Left lung (tissue), 10 donors: Measurements from ENCODE around the gene MANF. TPM values are rescaled to one million over a fixed set of nuclear protein-coding genes. Genes with fewer than 3 reads are reported as not detected.
"Not testable (repeated sequence)": the region's sequence is repeated elsewhere in the genome, so short reads cannot be mapped to it uniquely, and the experiment has no call there.

Experiments used
- ATAC-seq: fragments of 200-7000 bp; cut with Tn5 transposase; one replicate; pipeline ENCODE4 v1.9.1; 2020; ENCODE audit warnings: moderate library complexity
- DNase-seq, 4 donors: peaks; one replicate each; pipeline ENCODE4 v3.0.0-alpha.2; 2013 to 2020
- H3K27ac ChIP-seq, 2 donors: fragments of 200-600 bp; sonication (generic) in 1 of 2; one replicate each; pipeline versions ENCODE4 v1.5.0 to v1.8.0; 2020 to 2021
- H3K27me3 ChIP-seq, 2 donors: fragments of 200-600 bp; sonication (generic) in 1 of 2; one replicate each; pipeline versions ENCODE4 v1.5.0 to v1.8.0; 2020 to 2021
- H3K36me3 ChIP-seq, 2 donors: fragments of 200-600 bp; sonication (generic) in 1 of 2; one replicate each; pipeline versions ENCODE4 v1.5.0 to v1.8.0; 2020 to 2021
- H3K4me1 ChIP-seq, 2 donors: fragments of 200-600 bp; one replicate each; pipeline ENCODE4 v1.8.0; 2021
- H3K4me3 ChIP-seq, 2 donors: fragments of 200-600 bp; sonication (generic) in 1 of 2; one replicate each; pipeline versions ENCODE4 v1.5.0 to v1.8.0; 2020 to 2021; ENCODE audit warnings: mild to moderate bottlenecking in 1 of 2
- H3K9me3 ChIP-seq, 2 donors: fragments of 200-600 bp; sonication (generic) in 1 of 2; one replicate each; pipeline versions ENCODE4 v1.5.0 to v1.8.0; 2020 to 2021
- intact Hi-C, 2 donors: fragments of 100-400 bp; cut with DNase I; formaldehyde crosslinking; loops; one replicate each; pipeline versions ENCODE4 v1.11.2 to v1.14.2; 2022
- polyA plus RNA-seq, 6 donors: library from polyadenylated mRNA; unstranded; fragments of 120-200 nt; gene quantifications; one replicate each; pipeline ENCODE4 v1.2.1, GENCODE V29; 2013; ENCODE audit not compliant: insufficient read length in 6 of 6
- total RNA-seq, 2 donors: library from RNA; stranded (reverse); fragmentation: NEBNext Ultra II Directional; extraction: Animal tissue kit (Norgen Biotek cat#: 25700); gene quantifications; one replicate each; pipeline ENCODE4 v1.2.1, GENCODE V29; 2021
- TF ChIP-seq, protein P1 (sequence below), 2 donors: fragments of 200-600 bp; sonication (generic) in 1 of 2; IDR thresholded peaks; one replicate each; pipeline versions ENCODE4 v1.5.0 to v1.8.0; 2021; ENCODE audit warnings: antibody characterized with exemption in 2 of 2
- donor health status: DM: no; HTN: yes; CAD: no.
- donor health status: DM: no; HTN: no; CAD: no.

MANF gene
- total and polyA plus RNA-seq, 8 donors, result 87.7 to 187 (median 99.3) TPM

DNA sequence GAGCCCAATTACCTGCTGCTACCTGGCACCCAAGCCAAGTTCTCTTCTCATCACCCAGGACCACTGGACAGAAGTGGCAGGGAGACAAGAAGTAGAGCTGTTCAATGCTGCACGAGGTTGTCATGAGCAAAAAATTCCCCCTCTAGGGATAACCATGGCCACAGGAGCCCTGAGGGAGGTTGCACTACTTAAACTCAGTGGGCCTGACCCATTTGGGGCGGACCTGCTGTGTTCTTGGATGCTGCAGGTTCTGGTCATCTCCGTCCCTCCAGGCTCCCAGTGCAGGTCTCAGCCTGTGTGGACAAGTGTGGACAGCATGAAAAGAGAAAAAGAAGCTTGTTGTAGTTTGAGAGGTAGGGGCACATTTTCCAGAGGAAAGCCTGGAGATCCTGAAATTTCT, 26.1 kb upstream of the MANF start:
- TF ChIP-seq, protein P1, sequence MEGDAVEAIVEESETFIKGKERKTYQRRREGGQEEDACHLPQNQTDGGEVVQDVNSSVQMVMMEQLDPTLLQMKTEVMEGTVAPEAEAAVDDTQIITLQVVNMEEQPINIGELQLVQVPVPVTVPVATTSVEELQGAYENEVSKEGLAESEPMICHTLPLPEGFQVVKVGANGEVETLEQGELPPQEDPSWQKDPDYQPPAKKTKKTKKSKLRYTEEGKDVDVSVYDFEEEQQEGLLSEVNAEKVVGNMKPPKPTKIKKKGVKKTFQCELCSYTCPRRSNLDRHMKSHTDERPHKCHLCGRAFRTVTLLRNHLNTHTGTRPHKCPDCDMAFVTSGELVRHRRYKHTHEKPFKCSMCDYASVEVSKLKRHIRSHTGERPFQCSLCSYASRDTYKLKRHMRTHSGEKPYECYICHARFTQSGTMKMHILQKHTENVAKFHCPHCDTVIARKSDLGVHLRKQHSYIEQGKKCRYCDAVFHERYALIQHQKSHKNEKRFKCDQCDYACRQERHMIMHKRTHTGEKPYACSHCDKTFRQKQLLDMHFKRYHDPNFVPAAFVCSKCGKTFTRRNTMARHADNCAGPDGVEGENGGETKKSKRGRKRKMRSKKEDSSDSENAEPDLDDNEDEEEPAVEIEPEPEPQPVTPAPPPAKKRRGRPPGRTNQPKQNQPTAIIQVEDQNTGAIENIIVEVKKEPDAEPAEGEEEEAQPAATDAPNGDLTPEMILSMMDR (IDR thresholded peaks at IDR 0.05), result no peak
- ATAC-seq, result no peak
- intact Hi-C loops, result no loop called here

DNA sequence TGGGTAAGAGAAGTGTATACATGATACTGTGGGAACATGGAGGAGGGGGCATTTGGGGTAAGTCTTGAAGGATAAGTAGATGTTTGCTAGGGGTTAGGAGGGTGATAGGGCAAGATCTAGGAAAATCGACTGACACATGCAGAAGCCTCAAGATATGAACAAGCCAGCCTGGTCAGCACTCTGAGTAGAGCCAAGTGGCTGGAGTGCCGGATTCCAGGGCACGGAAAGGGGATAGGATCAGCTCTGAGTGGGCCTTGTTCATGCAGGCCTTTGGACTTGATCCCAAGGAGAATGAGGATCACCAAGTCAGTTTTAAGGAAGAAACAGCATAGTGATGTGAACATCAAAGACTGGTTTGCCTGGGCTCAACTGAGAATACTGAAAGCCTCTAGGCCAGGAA, 24.3 kb upstream of the MANF start:
- intact Hi-C loops, result no loop called here
- no peaks in the 10 kb centered on the region for H3K27me3 ChIP-seq
- ATAC-seq (peak; percentile 72), DNase-seq (no peak)
- TF ChIP-seq, protein P1 (IDR thresholded peaks at IDR 0.05), result no peak
- no peaks in the 10 kb centered on the region for H3K4me1 ChIP-seq
- no peaks in the 10 kb centered on the region for H3K36me3 ChIP-seq
- no peak overlapping the region for H3K27ac ChIP-seq
- H3K9me3 ChIP-seq, result no peaks in the 10 kb centered on the region
- no peak overlapping the region for H3K4me3 ChIP-seq

More for the DNA sequence above, 26.1 kb upstream of the MANF start:
- Histone ChIP-seq H3K4me3 (no peak overlapping the region), H3K4me1 (no peaks in the 10 kb centered on the region), H3K36me3 (no peaks in the 10 kb centered on the region), H3K27ac (no peak overlapping the region), H3K9me3 (no peaks in the 10 kb centered on the region), H3K27me3 (no peaks in the 10 kb centered on the region)
- DNase-seq, result no peak

DNA sequence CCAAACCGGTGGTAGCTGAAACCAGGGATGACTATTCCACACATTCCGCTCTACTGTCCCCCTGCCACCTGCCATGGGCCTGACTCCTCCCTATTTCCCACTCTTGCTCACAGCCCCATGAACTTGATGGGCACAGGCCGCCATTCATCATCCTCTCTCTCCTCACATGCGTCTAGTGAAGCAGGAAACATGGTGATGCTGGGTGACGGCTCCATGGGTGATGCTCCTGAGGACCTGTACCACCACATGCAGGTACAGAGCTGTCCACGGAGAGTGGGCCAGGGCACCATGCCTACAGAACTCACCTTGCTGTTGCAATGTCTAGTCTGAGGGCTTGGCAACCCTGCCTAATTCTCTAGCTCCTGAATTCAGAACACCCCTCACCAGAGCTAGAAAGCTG, 23.3 kb upstream of the MANF start:
- Histone ChIP-seq H3K27ac (no peak overlapping the region), H3K27me3 (no peaks in the 10 kb centered on the region), H3K4me3 (no peak overlapping the region), H3K4me1 (no peaks in the 10 kb centered on the region), H3K36me3 (no peaks in the 10 kb centered on the region), H3K9me3 (no peaks in the 10 kb centered on the region)
- intact Hi-C loops, result no loop called here
- DNase-seq (no peak), ATAC-seq (no peak)
- TF ChIP-seq, protein P1 (IDR thresholded peaks at IDR 0.05), result no peak

GRCh38 chr3:51362476-51362875, 22.6 kb upstream of the MANF start:
- intact Hi-C loops, result no loop called here
- ATAC-seq, result no peak

GRCh38 chr3:51368276-51368675, 16.8 kb upstream of the MANF start:
- ATAC-seq, H3K9me3 ChIP-seq, H3K4me3 ChIP-seq, H3K36me3 ChIP-seq, H3K27ac ChIP-seq, H3K27me3 ChIP-seq, H3K4me1 ChIP-seq, intact Hi-C loops: not testable (repeated sequence)
- DNase-seq, result peak in 1 of 4 donors; percentile 14

More at GRCh38 chr3:51362476-51362875, 22.6 kb upstream of the MANF start:
- Histone ChIP-seq H3K27me3 (no peaks in the 10 kb centered on the region), H3K27ac (no peak overlapping the region), H3K4me3 (no peak overlapping the region), H3K36me3 (no peaks in the 10 kb centered on the region), H3K9me3 (no peaks in the 10 kb centered on the region), H3K4me1 (no peaks in the 10 kb centered on the region)
- TF ChIP-seq, protein P1 (IDR thresholded peaks at IDR 0.05), result no peak
- DNase-seq, result no peak

DNA sequence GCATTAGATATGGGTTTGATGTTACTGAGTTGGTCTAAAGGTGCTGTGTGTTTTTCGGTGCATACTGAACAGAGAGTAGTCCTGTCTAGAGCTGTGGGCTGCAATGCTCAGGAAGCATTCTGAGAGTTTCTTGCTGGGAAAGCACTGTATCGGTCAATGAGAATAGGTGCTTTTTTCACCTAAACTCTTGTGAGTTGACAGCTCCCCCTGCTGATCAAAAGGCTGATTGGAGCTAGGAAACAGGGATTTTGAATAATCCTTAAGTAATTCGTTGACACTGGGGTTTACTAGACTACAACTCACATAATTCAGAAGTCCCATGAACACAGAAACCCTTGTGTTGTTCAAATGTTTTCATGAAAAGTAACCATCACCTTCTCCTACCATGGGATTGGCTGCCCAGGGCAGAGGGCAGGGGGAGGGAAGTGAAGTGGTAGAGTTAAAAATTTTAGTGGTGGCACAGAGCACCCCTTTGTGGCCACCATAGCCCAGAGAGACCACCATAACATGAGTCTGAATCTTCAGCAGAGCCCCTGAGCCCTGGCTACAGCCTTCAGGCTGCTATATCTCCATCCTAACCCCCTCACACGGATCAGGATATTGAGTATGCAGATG, 13.0 kb upstream of the MANF start:
- Histone ChIP-seq H3K9me3 (no peaks in the 10 kb centered on the region), H3K4me3 (no peak overlapping the region), H3K36me3 (no peaks in the 10 kb centered on the region), H3K27ac (no peak overlapping the region), H3K4me1 (no peaks in the 10 kb centered on the region), H3K27me3 (no peaks in the 10 kb centered on the region)
- peak; percentile 89 for ATAC-seq
- DNase-seq, result peak in 2 of 4 donors; percentile 38 to 65
- intact Hi-C loops, result loop anchor here in 1 of 2 donors (10.0 kb wide), 1 partner anchor 267 kb away; no protein-coding TSS in a partner anchor
- TF ChIP-seq, protein P1 (IDR thresholded peaks at IDR 0.05), result peak; percentile 56 to 66
